IPS DF 6.9 (cell line): ENCODE measurements around the gene FCGR3A.
"Not testable (repeated sequence)": the region's sequence is repeated elsewhere in the genome, so short reads cannot be mapped to it uniquely, and the experiment has no call there.

ENCODE experiments used
- DNase-seq: peaks from one replicate; pipeline ENCODE4 v3.0.0-alpha.2; 2013; ENCODE audit warnings: low read depth, low spot score
- H3K27ac ChIP-seq: one replicate; pipeline ENCODE4 v1.5.1; 2013; ENCODE audit warnings: low read length, control low read depth
- H3K27me3 ChIP-seq: 2 replicates; pipeline ENCODE4 v1.6.1; 2013; ENCODE audit warnings: mild to moderate bottlenecking, low read length; ENCODE audit not compliant: control insufficient read depth, insufficient read depth
- H3K36me3 ChIP-seq: 2 replicates; pipeline ENCODE4 v1.6.1; 2013; ENCODE audit warnings: low read length; ENCODE audit not compliant: control insufficient read depth, insufficient read depth
- H3K4me1 ChIP-seq: 2 replicates; pipeline ENCODE4 v1.6.1; 2013; ENCODE audit warnings: low read length; ENCODE audit not compliant: control insufficient read depth, insufficient read depth
- H3K4me3 ChIP-seq: 2 replicates; pipeline ENCODE4 v1.5.1; 2013; ENCODE audit warnings: mild to moderate bottlenecking, low read length
- H3K9me3 ChIP-seq: 2 replicates; pipeline ENCODE4 v1.6.1; 2013; ENCODE audit warnings: low read length, inconsistent platforms; ENCODE audit not compliant: control insufficient read depth, insufficient read depth
- WGBS: extraction: QIAGEN DNeasy Blood & Tissue Kit; methylation state at CpG from one replicate; pipeline ENCODE4 v1.1.7; 2013; ENCODE audit warnings: mixed read lengths, missing lambda C conversion rate; ENCODE audit not compliant: insufficient read length, insufficient coverage; 5-methylcytosine and 5-hydroxymethylcytosine counted together

FCGR3A gene

DNA sequence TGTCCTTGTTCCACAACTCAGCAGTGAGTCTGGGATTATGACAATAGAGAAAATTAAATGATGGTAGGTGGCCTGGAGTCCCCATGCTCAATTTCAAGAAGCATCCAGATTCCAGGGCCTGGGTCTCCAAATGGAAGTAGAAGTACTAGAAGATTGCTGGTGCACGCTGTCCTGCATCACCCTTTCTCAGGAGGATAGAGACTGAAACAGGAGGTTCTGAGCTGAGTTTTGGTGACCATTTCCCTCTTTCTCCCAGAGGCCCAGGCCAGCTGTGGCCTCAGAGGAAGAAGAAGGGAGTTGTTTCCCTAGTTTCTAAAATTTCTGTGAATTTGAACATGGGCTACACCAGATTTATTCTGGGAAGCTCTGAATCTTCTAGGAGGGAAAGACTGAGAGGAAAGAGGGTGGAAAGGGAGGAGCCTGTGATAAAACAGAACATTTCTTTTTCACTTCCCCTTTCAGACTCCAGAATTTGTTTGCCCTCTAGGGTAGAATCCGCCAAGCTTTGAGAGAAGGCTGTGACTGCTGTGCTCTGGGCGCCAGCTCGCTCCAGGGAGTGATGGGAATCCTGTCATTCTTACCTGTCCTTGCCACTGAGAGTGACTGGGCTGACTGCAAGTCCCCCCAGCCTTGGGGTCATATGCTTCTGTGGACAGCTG is 31.4 kb upstream of the FCGR3A start:
- H3K27ac ChIP-seq, H3K4me3 ChIP-seq, H3K36me3 ChIP-seq, H3K4me1 ChIP-seq, DNase-seq, H3K27me3 ChIP-seq, H3K9me3 ChIP-seq: not testable (repeated sequence)
- no CpG with 5 or more reads among the region's 4 CpGs for WGBS

DNA sequence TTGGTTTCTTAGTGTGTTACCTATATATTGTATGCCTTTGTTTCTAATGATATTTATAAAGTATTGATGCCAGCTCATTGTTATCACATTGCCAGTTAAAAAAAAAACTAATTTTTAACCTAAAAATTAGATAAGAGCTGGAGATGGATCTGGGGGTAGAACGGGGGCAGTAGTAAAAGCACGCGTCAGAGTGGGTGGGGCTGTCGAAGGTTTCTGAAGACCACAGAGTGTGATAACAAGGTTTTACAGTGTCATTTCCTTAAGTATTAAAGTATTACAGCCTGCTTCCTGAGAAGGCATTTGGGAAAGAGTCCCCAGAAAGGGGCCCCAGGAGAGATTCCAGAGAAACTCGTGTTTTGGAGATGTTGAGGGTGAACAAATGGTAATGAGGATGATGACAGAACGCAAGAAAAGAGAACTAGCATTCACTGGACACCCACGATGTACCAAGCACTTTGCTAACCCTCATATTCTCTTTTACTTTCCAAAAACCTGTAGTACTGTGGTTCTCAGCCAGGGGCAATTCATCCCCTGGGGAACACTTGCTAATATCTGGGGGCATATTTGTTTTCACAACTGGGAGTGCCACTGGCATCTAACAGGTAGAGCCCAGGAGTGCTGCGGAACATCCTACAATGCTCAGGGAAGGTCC is 30.4 kb upstream of the FCGR3A start:
- H3K36me3 ChIP-seq, H3K4me3 ChIP-seq, DNase-seq, H3K27me3 ChIP-seq, H3K27ac ChIP-seq, H3K9me3 ChIP-seq, H3K4me1 ChIP-seq: not testable (repeated sequence)
- WGBS: no CpG with 5 or more reads among the region's 8 CpGs

DNA sequence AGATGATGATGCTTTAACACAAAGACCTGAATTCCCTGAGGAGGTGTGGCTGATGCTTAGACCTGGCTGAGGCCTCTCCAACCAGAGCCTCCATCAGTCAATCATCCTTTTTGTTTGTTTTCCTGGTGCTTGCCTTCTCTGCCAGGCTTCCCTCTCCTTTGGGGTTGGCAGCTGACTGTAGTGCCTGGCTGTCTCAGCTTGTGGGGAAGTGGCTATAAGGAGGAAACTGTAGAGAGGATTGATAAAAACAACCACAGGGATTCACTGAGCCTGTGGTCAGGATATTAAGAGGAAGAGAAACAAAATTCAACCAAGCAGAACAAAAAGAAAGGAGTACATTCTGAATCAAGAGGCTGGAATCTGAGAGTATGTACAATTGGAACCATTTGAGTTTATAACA is 27.1 kb upstream of the FCGR3A start:
- not testable (repeated sequence) for H3K4me3 ChIP-seq, H3K36me3 ChIP-seq, H3K9me3 ChIP-seq, H3K27ac ChIP-seq, H3K27me3 ChIP-seq, DNase-seq, H3K4me1 ChIP-seq

DNA sequence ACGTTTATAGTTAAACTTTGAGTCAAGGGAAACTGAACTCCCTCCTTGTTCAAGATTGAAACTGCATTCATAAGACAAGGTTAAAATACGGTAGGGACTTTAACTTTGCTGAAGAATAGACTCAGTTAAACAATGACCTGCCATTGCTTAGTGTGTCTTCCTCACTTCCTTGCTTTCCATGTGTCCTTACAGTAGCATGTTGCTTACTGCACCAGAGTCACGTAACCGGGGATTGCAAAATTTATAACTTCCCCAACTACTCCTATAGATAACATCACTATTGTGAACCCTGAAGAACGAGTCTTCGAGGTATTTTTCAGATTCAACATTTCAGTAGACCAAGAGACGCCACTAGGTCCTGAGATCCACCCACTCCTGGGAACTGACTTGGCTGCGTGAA is 22.1 kb upstream of the FCGR3A start:
- no CpG with 5 or more reads among the region's 8 CpGs for WGBS
- DNase-seq, H3K9me3 ChIP-seq: not testable (repeated sequence)

DNA sequence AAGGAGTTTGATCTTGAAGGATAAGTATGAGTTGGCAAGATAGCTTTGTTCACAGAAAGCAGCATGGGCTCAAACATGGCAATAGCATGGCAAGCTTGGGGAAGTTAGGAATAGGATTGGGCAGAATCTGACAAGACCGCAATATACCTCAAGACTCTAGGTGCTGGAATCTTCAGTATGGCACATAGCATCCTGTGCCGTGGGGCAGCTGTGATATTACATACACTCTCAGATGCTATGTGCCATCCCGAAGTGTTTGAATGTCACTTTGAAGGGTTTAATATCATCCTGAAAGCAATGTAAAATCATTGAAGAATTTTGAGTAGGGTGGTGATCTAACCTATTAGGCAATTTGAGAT is 17.0 kb upstream of the FCGR3A start:
- not testable (repeated sequence) for H3K27ac ChIP-seq, DNase-seq, H3K9me3 ChIP-seq, H3K27me3 ChIP-seq, H3K4me3 ChIP-seq, H3K36me3 ChIP-seq, H3K4me1 ChIP-seq
- WGBS: no CpG with 5 or more reads among the region's 3 CpGs

More for the DNA sequence above, 22.1 kb upstream of the FCGR3A start:
- H3K4me1 ChIP-seq, H3K27me3 ChIP-seq, H3K27ac ChIP-seq, H3K36me3 ChIP-seq, H3K4me3 ChIP-seq: not testable (repeated sequence)

DNA sequence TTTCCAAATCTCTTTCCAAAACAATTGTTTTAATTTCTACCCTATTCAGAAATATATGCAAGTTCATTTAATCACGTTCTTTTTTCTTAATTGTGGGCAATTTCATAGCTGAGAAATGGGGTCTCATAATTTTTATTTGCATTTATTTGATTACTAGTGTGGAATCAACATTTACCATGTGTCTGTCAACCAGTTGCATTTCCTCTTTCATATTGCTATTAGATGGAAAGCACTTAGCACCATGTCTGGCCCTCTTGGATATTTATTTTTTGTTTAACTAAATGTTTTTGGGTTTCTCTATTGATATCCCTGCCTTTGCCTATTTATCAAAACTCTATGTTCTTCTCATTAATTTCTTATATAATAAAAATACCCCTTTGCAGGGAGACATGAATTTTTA is 13.9 kb upstream of the FCGR3A start:
- H3K4me3 ChIP-seq, H3K27ac ChIP-seq, H3K9me3 ChIP-seq, H3K27me3 ChIP-seq, DNase-seq, H3K36me3 ChIP-seq, H3K4me1 ChIP-seq: not testable (repeated sequence)
- WGBS: no CpG with 5 or more reads among the region's 1 CpG

DNA sequence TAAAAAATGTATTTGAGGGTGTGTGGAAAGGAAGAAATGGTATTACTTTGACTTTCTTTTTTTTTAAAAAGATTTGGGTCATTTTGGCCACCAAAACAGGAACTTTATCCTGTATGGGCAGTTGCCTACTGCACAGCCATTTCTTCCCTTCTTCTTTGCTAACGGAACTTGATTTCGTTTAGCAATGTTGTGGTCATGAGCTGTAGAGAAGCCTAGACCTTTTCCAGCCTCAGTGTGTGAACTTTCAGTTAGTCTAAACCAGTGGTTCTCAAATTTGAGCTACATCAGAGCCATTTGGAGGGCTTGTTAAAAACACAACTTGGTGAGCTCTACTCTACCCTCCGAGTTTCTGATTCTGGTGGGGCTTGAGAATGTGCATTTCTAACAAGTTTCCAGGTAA is 12.8 kb upstream of the FCGR3A start:
- DNase-seq, H3K9me3 ChIP-seq, H3K4me3 ChIP-seq, H3K27me3 ChIP-seq, H3K36me3 ChIP-seq, H3K27ac ChIP-seq, H3K4me1 ChIP-seq: not testable (repeated sequence)
- no CpG with 5 or more reads among the region's 3 CpGs for WGBS

DNA sequence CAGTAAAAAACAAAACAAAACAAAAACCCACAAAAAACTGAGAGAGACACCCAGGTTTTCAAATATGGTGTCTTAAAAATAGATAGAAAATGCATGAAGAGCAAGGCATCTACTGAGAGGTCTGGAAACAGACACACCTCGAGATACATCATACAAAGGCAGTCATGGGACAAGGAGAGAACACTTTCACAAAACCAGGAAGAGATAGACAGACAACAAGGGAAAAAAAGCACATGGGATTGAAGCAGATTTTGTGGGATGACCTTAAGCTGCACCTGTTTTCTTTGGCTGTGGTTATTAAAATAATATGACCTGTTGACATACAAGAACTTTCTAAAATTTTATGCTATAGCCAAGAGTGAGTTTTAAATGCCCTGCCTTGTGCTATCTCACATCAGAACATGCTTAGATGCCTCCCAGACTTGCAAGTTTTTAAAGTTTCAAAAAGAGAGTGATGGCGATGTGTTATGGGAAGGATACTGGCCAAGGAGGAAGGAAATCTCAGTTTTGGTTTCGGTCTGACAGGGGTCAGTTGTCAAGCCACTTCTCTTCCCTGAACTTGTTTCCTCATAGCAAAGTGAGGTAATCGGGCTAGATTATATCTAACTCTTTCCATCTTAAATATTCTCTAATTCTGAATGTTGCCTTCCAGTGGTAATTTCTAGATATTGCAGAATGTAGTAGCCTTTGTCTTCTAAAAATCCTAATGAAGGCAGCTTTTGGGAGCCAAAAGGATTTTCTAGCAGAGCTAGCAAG is 11.5 kb upstream of the FCGR3A start:
- not testable (repeated sequence) for H3K27me3 ChIP-seq, H3K4me1 ChIP-seq, H3K36me3 ChIP-seq, H3K27ac ChIP-seq, DNase-seq, H3K4me3 ChIP-seq, H3K9me3 ChIP-seq
- no CpG with 5 or more reads among the region's 4 CpGs for WGBS

DNA sequence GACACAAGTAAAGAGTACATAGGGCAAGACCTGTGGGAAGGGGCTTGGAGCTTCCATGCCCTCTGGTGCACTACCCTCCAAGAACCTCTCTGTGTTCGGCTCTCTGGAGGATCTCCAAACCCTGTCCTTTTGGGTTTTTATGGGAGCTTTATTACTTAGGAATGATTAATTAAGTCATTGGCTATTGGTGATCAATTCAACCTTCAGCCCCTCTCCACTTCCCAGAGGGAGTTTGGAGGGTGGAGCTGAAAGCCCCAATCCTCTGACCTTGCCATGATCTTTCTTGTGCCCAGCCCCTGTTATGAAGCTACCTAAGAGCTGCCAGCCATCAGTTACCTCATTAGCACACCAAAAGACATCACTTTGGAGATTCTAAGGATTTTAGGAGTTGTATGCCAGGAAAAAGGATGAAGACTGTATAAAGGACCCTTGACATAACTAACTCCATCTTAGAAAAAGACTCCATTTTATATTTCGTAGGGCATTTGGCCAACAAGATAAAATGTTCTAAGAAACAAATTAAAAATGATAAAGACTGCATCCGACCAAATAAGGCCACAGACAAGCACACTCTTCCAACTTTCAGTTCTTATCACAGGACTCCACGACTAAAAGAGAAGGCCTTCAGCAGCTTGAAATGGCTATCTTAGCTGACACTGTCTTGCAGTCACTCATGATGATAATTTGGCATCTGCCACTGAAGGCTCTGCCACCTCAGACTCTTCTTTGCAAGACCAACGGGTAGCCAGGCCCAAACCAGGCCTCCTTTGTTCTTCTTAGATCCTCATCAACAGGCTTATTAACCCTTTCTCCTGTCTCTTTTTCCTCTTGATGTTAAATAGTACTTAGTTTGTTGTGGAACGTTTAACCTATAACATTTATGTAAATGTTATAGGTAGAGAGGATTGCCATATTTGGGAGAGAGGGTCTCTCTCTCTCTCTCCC is 8.2 kb upstream of the FCGR3A start:
- DNase-seq, H3K4me1 ChIP-seq, H3K27ac ChIP-seq, H3K27me3 ChIP-seq, H3K9me3 ChIP-seq, H3K36me3 ChIP-seq, H3K4me3 ChIP-seq: not testable (repeated sequence)
- no CpG with 5 or more reads among the region's 6 CpGs for WGBS

DNA sequence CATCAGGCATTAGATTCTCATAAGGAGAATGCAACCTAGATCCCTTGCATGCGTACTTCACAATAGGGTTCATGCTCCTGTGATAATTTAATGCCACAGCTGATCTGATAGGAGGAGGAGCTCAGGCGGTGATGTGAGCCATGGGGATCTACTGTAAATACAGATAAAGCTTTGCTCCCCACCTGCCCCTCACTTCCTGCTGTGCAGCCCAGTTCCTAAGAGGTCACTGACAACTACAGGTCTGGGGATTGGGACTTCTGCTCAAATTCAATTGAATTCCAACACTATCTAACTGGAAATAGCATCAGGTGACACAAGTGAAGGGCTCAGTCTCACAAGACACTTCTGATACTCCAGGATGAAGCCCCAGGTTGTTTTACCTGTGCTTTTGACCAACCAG is 7.4 kb upstream of the FCGR3A start:
- DNase-seq, H3K9me3 ChIP-seq, H3K4me1 ChIP-seq, H3K27me3 ChIP-seq, H3K4me3 ChIP-seq, H3K36me3 ChIP-seq, H3K27ac ChIP-seq: not testable (repeated sequence)
- WGBS: no CpG with 5 or more reads among the region's 2 CpGs
